GM10266 (cell line): ENCODE measurements around the gene RNF217.

Source experiments
- DNase-seq: peaks from one replicate; pipeline ENCODE4 v3.0.0; 2012; ENCODE audit errors: extremely low spot score
- TF ChIP-seq, protein P1 (sequence below): IDR thresholded peaks from 2 replicates; pipeline ENCODE4 v1.5.1; 2012; ENCODE audit warnings: mild to moderate bottlenecking, low read depth; ENCODE audit not compliant: control insufficient read depth, insufficient read depth; ENCODE audit errors: missing control alignments

Gene RNF217

DNA sequence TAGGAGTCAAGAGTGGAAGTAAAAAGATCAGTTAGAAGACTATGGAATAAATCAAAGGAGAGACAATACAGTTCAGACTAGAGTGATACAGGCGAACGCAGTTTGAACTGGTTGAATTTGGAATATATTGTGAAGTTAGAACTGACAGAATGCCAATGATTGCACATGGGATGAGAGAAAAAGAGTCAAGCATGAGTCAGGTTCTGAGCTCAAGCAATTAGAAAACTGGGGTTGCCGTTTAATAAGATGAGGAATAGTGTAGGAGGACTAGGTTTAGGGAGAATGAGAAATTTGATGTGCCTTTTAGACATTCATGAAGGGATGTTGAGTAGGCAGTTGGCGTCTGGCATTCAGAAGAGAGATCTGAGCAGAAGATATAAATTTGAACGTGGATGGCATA lies 8.0 kb downstream of the RNF217 start:
- DNase-seq = no peak
- TF ChIP-seq, protein P1, sequence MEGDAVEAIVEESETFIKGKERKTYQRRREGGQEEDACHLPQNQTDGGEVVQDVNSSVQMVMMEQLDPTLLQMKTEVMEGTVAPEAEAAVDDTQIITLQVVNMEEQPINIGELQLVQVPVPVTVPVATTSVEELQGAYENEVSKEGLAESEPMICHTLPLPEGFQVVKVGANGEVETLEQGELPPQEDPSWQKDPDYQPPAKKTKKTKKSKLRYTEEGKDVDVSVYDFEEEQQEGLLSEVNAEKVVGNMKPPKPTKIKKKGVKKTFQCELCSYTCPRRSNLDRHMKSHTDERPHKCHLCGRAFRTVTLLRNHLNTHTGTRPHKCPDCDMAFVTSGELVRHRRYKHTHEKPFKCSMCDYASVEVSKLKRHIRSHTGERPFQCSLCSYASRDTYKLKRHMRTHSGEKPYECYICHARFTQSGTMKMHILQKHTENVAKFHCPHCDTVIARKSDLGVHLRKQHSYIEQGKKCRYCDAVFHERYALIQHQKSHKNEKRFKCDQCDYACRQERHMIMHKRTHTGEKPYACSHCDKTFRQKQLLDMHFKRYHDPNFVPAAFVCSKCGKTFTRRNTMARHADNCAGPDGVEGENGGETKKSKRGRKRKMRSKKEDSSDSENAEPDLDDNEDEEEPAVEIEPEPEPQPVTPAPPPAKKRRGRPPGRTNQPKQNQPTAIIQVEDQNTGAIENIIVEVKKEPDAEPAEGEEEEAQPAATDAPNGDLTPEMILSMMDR = no peak

DNA sequence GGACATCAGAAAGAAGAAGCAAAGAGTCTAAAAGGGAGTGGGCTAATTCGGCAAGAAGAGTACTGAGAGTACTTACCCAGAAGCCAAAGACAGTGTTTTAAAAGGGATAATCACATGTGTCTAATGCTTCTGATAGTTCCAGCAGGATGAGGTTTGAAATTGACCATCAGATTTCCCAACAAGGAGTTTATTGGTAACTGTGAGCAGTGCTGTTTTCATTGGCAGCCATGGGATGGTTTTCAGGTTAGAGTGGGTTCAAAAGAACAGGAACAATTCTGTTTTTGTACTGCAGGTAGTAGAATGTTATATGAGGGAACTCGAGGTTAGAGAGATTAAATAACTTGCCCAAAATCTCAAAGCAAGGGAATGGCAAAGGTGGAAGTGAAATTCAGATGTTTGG lies 8.5 kb downstream of the RNF217 start:
- no peak for DNase-seq
- TF ChIP-seq, protein P1 = no peak

DNA sequence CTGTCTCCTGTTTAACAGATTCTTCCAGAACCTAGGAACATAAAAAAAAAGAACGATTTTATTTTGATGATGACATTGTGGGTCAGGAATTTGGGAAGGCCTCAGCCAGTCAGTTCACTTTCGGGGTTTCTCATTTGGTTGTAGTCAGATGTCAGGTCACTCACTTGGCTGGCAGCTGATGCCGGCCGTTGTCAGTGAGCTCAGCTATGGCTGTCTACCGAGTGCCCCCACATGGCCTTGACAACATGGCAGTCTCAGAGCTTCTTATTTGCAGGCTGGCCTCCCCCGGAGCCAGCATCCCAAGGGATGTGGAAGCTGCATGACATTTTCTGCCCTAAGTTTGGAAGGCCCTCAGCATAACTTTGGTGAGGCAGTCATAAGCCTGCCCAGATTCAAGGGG lies 11.5 kb downstream of the RNF217 start:
- TF ChIP-seq, protein P1 = no peak
- no peak for DNase-seq

DNA sequence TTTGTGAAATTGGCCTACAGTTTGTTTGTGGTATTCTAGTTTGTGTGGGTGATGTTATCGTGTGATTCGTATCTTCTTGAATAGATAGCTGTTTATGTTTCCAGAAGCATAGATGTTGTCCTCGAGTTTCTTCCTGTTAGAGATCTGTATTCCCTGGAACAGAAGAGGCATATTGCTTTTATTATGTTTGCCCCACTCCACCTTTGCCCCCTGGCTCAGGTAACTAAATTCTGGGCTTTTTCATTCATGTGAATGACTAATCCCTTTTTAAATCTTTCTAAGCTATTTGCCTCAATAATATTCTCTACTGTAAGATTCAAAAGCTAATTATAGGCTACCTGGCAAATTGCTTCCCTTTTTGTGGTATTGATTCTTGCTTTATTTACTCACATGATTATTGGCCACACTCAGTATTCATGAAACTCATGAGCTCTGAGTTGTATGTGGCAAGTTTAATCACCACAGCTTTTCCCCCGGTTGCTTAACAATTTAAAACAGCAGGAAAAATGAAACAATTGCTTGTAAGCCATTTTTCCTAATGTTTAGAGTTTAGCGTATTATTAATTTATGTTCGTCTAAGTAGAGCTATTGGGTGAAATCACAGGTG lies 12.6 kb downstream of the RNF217 start:
- DNase-seq = no peak
- TF ChIP-seq, protein P1 = no peak

DNA sequence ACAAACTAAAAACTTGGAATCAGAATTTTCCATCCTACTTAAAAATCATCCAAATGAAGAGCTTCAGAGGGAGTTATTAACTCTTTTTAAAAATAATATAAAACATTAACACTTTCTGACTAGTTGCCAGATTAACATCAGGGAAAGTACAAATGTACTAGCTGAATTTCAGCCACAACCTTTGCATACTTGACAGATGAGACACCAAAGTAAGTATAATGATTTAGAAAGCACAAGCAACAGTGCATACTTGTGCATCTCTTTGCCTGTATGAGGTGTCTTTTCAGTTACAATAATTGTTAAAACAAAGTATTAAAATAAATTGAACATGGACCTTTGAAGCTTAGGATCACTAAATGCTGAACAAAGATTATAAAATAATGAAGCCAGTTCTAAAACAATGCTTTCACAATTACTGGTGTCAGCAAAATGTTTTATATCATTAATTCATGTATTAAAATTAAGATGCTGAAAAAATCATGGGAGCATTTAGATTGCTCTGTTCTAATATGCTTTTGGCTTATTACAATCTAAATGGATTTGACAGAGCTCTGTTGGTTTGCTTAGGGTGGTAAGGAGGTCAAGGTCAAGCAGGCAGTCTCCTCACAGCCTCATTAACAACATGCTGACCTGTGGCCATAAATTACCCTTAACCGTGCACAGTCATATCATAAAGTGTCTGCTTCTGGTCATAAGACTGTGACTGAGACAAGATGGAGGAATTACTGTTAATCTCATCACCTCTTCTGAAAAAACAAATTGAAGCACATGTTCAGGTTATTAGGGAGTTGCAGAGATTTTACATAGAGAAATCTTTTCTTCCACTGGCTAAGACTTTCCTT lies 15.1 kb downstream of the RNF217 start:
- TF ChIP-seq, protein P1 = no peak
- no peak for DNase-seq

DNA sequence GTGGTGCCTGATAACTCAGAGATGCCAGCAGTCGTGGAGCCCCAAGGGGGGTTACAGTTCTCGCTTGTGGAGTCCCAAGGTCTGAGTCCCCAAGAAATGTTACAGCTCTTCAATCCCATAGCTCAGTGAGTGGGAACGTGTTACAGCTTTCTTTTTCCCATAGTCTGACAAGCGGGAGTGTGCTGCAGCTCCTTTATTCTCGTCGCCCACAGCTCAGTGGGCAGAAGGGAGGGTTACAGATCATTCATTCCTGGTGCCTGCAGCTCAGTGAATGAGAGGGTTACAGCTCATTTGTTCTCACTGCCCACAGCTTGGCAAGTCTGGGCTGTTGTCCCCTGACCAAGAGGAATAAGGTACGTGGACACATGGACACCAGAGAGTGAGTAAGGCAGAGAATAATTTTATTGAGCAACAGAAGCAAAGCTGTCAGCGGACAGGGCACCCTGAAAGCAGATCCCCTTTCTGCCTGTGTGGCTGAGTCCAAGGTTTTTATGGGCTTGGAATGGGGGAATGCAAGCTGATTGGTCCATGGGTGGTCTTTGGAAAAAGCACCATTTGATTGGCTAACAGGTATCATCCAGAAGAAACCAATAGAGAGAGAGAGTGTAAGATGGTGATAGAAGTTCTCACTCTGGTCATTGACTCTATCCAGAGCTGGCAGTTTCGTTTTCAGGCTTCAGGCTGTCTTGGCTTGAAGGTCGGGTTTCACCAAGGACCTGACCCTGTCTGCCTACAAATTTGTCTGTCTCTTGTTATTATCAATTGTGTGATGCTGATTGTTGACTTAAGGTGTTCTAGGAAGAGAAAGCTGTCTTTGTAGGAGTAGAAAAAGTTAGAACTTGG lies 16.4 kb downstream of the RNF217 start:
- DNase-seq = no peak
- TF ChIP-seq, protein P1 = no peak
